Measurements from ENCODE around the gene CA12.

The CA12 gene

GRCh38 chr15:63379492-63380150 is 2.0 kb downstream of the CA12 start:
- no peak for DNase-seq (ENCODE audit: low read depth in 2 of 2)

- no peak for DNase-seq (ENCODE audit: low read depth in 2 of 2)
These were observed 2.7 kb downstream of the CA12 start for GRCh38 chr15:63378946-63379345.

GRCh38 chr15:63374686-63375520 is 6.7 kb downstream of the CA12 start:
- DNase-seq (ENCODE audit: low read depth in 2 of 2): peak in 1 of 2 donors; percentile 38

GRCh38 chr15:63373866-63374548 is 7.6 kb downstream of the CA12 start:
- DNase-seq (ENCODE audit: low read depth in 2 of 2): no peak

GRCh38 chr15:63373330-63373729 is 8.3 kb downstream of the CA12 start:
- no peak for DNase-seq (ENCODE audit: low read depth in 2 of 2)

GRCh38 chr15:63372753-63373152 is 8.9 kb downstream of the CA12 start:
- DNase-seq (ENCODE audit: low read depth in 2 of 2): no peak

- peak; percentile 39 for DNase-seq (ENCODE audit: low read depth in 2 of 2)
These were observed 9.5 kb downstream of the CA12 start for GRCh38 chr15:63372018-63372705.

GRCh38 chr15:63371297-63371918 is 10.2 kb downstream of the CA12 start:
- DNase-seq (ENCODE audit: low read depth in 2 of 2): no peak

- no peak for DNase-seq (ENCODE audit: low read depth in 2 of 2)
These were observed 10.9 kb downstream of the CA12 start for GRCh38 chr15:63370764-63371163.

- no peak for DNase-seq (ENCODE audit: low read depth in 2 of 2)
These were observed 11.9 kb downstream of the CA12 start for GRCh38 chr15:63369781-63370180.

GRCh38 chr15:63369296-63369695 is 12.3 kb downstream of the CA12 start:
- DNase-seq (ENCODE audit: low read depth in 2 of 2): no peak

GRCh38 chr15:63368503-63368902 is 13.1 kb downstream of the CA12 start:
- no peak for DNase-seq (ENCODE audit: low read depth in 2 of 2)

- no peak for DNase-seq (ENCODE audit: low read depth in 2 of 2)
These were observed 13.7 kb downstream of the CA12 start for GRCh38 chr15:63367900-63368299.

- DNase-seq (ENCODE audit: low read depth in 2 of 2): no peak
These were observed 14.3 kb downstream of the CA12 start for GRCh38 chr15:63367390-63367789.

GRCh38 chr15:63366451-63366850 is 15.2 kb downstream of the CA12 start:
- no peak for DNase-seq (ENCODE audit: low read depth in 2 of 2)

GRCh38 chr15:63365273-63365680 is 16.4 kb downstream of the CA12 start:
- DNase-seq (ENCODE audit: low read depth in 2 of 2): no peak

GRCh38 chr15:63364399-63365272 is 17.0 kb downstream of the CA12 start:
- no peak for DNase-seq (ENCODE audit: low read depth in 2 of 2)

- no peak for DNase-seq (ENCODE audit: low read depth in 2 of 2)
These were observed 18.4 kb downstream of the CA12 start for GRCh38 chr15:63363292-63363691.

GRCh38 chr15:63362885-63363284 is 18.8 kb downstream of the CA12 start:
- DNase-seq (ENCODE audit: low read depth in 2 of 2): no peak

- DNase-seq (ENCODE audit: low read depth in 2 of 2): no peak
These were observed 19.4 kb downstream of the CA12 start for GRCh38 chr15:63362196-63362595.

- DNase-seq (ENCODE audit: low read depth in 2 of 2): no peak
These were observed 21.5 kb downstream of the CA12 start for GRCh38 chr15:63360170-63360569.

All from stimulated activated CD4-positive, alpha-beta T cell treated with anti-CD3 and anti-CD28 coated beads, Interleukin-15, amount 100 ng/mL, for 48 hours (primary cell).